ENCODE results near the gene PTPRA. TPM values are rescaled to one million over a fixed set of nuclear protein-coding genes. Genes with fewer than 3 reads are reported as not detected.
A peak's percentile ranks its signal among the peaks of the same experiment; 100 is the strongest.

Gene PTPRA
- total and polyA plus RNA-seq, 2 donors (not counting 3 experiments of a cell fraction or from before 2014, with no cell fraction given) = 43.2 to 53.4 TPM

DNA sequence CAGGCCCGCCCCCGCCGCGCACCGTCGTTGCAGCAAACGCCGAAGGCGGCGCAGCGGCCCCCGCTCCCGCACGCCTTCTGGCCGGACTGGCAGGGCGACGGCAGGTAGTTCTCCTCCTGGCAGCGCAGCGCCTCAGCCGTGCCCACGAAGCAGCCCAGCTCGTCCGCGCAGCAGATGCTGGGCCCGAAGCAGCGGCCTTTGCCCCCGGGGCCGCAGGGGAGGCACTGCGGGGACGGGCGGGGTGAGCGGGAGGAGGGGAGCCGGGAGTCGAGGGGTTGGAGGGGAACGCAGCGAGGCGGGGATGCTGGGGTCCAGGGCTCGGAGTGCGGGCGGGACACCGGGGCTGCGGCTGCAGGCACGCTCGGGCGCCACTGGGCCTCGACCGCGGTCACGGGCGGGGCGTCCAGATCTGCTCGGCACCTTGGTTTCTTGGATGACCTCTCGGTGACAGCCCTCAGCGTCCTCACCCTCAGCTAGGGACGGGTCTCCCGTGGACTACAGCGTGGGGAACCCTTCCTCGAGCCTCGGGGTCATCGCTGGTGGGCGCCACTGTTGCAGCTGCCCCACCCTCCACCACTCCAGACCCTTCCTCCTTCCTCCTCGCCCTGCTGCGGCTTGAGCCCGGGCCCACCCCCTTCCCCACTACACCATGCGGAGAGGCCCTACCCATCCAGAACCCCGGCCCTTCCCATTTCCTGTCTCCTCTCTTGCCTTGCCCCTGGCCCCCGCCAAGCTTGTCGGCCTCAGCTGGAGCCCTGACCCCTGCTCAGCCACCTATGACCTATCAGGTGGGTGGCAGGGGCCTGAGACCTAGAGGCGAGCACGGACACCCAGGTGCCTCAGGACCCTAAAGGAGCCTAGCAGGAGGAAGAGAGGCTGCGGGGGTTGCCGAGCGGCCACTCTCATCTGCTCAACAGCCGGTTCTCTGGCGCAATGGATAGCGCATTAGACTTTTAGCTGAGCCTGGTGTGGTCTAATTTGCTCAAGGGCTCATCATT is 210.0 kb downstream of the PTPRA start:
- no peak for FAIRE-seq
- H4K20me1 ChIP-seq (replicated peaks; ENCODE audit: control insufficient read depth, extremely low read depth, insufficient read depth, low read length) = no peaks in the 10 kb centered on the region
- CTCF ChIA-PET = no interaction called here
- H3K36me3 ChIP-seq (ENCODE audit: control insufficient read depth in 2 of 2, extremely low read depth in 1 of 2, insufficient read depth in 2 of 2, low read length in 2 of 2) = no peaks in the 10 kb centered on the region
- peaks cover 2% of the 10 kb centered on the region for H3K4me1 ChIP-seq (ENCODE audit: control insufficient read depth, extremely low read depth, insufficient read depth, low read length)
- DNase-seq (ENCODE audit: low read depth, low spot score) = no peak
- dilution Hi-C loops (cut with MboI; ENCODE audit: extremely low pct_ligation_motif_present, low sequenced_read_pairs) = no loop called here
- peaks cover 30 to 43% of the 10 kb centered on the region in 2 experiments for H3K27me3 ChIP-seq (ENCODE audit: control insufficient read depth in 2 of 2, insufficient read depth in 2 of 2, low read length in 2 of 2)
- H3K4me2 ChIP-seq (ENCODE audit: insufficient read depth, low read length) = no peak overlapping the region
- intact Hi-C loops (cut with micrococcal nuclease) = no loop called here
- TF ChIP-seq JUN (IDR thresholded peaks at IDR 0.05; ENCODE audit: borderline replicate concordance, insufficient read depth, insufficient read length, low read depth) = no peak
- no peak for TF ChIP-seq MAX (IDR thresholded peaks at IDR 0.05; ENCODE audit: insufficient read depth, insufficient read length)
- TF ChIP-seq EZH2 (IDR thresholded peaks at IDR 0.05; ENCODE audit: borderline replicate concordance, low read depth, low read length, severe bottlenecking) = peak; percentile 92
- TF ChIP-seq POLR2A (IDR thresholded peaks at IDR 0.05; ENCODE audit: low read depth, low read length) = no peak
- TF ChIP-seq POLR2AphosphoS5 (IDR thresholded peaks at IDR 0.05; ENCODE audit: insufficient read depth, low read depth, low read length) = no peak
- TF ChIP-seq FOS (IDR thresholded peaks at IDR 0.05; ENCODE audit: borderline replicate concordance, insufficient read depth, low read length) = no peak
- no peak overlapping the region for H2AFZ ChIP-seq (ENCODE audit: low read depth, low read length)
- H3K4me3 ChIP-seq (replicated peaks in 1 of 3; ENCODE audit: insufficient read depth in 1 of 3, low read depth in 1 of 3, low read length in 3 of 3) = no peak overlapping the region
- no peak overlapping the region for H3K27ac ChIP-seq (ENCODE audit: insufficient read depth, low read depth, low read length)
- no TSS peak for BruUV-seq (replicated peaks)
- H3K79me2 ChIP-seq (ENCODE audit: control insufficient read depth, insufficient read depth, low read length) = no peaks in the 10 kb centered on the region
- no peak overlapping the region for H3K9ac ChIP-seq (replicated peaks; ENCODE audit: extremely low read depth, insufficient read depth, low read length)
- H3K9me1 ChIP-seq (replicated peaks; ENCODE audit: control insufficient read depth, extremely low read depth, insufficient read depth, low read length) = no peaks in the 10 kb centered on the region
- H3K9me3 ChIP-seq (replicated peaks; ENCODE audit: control insufficient read depth, insufficient read depth, low read length) = no peaks in the 10 kb centered on the region
- POLR2A ChIA-PET = no interaction called here

Measured in endothelial cell of umbilical vein (primary cell).